GM12875 (cell line): ENCODE data around the gene MYO1H.

ENCODE experiments used
- H3K4me3 ChIP-seq: one replicate; pipeline ENCODE4 v1.5.1; 2011; ENCODE audit warnings: low read depth, low read length, control low read depth
- TF ChIP-seq, protein P1 (sequence below): IDR thresholded peaks from 2 replicates; pipeline ENCODE4 v1.5.1; 2011; ENCODE audit warnings: low read depth, mild to moderate bottlenecking, control low read depth, inconsistent platforms, low read length, moderate library complexity, borderline replicate concordance; ENCODE audit not compliant: insufficient read depth

MYO1H gene, protein sequence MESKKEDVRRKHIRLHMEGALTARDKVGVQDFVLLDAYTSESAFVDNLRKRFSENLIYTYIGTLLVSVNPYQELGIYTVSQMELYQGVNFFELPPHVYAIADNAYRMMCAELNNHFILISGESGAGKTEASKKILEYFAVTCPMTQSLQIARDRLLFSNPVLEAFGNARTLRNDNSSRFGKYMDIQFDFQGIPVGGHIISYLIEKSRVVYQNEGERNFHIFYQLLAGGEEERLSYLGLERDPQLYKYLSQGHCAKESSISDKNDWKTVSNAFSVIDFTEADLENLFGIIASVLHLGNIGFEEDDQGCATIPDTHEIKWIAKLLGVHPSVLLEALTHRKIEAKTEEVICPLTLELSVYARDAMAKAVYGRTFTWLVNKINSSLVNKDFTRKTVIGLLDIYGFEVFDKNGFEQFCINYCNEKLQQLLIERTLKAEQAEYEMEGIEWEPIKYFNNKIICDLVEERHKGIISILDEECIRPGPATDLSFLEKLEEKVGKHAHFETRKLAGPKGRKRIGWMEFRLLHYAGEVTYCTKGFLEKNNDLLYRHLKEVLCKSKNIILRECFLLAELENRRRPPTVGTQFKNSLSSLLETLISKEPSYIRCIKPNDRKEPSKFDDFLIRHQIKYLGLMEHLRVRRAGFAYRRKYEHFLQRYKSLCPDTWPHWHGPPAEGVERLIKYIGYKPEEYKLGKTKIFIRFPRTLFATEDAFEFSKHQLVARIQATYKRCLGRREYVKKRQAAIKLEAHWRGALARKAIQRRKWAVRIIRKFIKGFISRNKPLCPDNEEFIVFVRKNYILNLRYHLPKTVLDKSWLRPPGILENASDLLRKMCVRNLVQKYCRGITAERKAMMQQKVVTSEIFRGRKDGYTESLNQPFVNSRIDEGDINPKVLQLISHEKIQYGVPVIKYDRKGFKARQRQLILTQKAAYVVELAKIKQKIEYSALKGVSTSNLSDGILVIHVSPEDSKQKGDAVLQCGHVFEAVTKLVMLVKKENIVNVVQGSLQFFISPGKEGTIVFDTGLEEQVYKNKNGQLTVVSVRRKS

DNA sequence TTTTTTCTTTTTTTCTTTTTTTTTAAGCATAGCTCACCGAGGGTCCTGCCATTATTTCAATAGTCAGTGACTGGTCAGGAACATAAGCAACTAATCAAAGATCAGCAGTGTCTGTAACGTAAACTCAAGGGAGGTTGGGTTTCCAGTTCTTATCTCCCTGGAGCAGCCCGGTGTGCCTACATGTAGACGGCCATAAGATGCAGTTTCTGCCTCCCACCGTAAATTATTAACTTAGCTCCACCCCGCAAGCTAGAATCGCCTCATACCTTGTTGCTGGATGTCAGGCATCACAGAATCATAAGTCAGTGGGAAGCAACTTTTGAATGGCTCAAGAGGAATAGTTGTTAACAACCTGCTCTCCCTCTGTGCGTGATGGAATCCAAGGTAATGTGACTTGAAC lies at the start of gene MYO1H:
Gene MYO1H, plus strand, starts transcription at position 312 of the 400 bp plus-strand sequence. Its CDS starts 61 bp downstream, at position 373.
- no peak within 1 kb of the TSS for H3K4me3 ChIP-seq
- TF ChIP-seq, protein P1, sequence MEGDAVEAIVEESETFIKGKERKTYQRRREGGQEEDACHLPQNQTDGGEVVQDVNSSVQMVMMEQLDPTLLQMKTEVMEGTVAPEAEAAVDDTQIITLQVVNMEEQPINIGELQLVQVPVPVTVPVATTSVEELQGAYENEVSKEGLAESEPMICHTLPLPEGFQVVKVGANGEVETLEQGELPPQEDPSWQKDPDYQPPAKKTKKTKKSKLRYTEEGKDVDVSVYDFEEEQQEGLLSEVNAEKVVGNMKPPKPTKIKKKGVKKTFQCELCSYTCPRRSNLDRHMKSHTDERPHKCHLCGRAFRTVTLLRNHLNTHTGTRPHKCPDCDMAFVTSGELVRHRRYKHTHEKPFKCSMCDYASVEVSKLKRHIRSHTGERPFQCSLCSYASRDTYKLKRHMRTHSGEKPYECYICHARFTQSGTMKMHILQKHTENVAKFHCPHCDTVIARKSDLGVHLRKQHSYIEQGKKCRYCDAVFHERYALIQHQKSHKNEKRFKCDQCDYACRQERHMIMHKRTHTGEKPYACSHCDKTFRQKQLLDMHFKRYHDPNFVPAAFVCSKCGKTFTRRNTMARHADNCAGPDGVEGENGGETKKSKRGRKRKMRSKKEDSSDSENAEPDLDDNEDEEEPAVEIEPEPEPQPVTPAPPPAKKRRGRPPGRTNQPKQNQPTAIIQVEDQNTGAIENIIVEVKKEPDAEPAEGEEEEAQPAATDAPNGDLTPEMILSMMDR = no peak

DNA sequence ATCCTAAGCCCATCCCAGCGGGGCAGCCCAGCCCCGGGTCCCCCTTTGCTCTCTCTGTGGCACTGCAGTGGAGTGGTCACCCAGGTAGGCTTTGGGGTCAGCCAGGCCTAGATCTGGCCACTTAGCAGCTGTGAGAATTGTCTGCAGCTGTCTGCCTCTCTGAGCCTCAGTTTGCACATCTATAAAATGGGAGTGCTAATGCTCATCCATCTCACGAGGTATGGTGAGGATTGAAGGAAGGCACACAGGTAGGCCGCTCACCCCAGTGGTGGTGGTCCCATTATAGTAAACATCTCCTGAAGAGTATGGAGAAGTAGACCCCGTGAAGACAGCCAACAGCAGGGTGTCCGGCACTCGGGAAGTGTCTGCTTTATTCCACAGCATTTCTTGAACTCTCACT lies 47.9 kb upstream of the MYO1H start:
- TF ChIP-seq, protein P1 = no peak
- no peak overlapping the region for H3K4me3 ChIP-seq

DNA sequence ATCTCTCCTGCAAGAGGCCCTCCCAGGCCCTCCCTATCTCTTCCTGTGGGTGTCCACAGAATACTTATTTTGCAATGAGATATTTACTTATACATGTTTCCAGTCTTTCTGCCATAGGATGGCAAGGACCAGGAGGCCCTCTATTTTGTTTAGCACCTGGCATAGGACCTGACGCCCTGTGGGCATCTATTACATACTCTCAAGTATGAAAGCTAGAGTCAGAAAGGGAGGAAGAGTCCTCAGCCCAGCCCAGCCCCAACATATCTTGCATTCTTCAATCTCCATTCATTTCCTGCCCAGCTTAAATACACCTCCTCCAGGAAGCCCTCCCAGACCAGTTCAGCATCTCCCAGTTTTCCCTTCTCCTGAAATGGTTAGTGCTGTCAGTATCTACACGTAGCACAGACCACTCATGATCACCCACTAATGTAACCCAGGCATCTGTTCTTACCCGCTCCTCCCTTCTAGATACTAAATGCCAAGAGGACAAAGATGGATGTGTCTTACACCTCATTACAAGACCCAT lies 46.0 kb upstream of the MYO1H start:
- no peak overlapping the region for H3K4me3 ChIP-seq
- TF ChIP-seq, protein P1 = no peak

DNA sequence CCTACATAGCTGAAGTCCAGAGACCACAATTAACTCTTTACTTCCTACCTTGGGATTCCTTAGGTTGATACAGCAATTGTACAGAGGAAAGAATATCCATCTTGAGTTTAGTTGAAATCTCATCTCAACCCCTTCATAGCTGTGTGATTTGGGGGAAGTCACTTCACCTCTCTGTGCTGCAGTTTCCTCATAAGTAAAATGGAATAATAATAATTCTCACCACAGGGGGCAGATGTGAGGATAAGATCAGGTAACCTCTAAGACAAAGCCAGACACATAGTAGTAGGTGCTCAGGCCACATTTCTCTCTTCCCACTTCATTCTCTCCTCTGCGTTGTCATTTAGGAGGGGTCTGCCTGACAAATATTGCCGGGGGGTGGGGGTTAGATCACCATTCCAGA lies 45.3 kb upstream of the MYO1H start:
- TF ChIP-seq, protein P1 = peak; percentile 17; the same call in 1 of the 2 replicates
- H3K4me3 ChIP-seq = no peak overlapping the region

DNA sequence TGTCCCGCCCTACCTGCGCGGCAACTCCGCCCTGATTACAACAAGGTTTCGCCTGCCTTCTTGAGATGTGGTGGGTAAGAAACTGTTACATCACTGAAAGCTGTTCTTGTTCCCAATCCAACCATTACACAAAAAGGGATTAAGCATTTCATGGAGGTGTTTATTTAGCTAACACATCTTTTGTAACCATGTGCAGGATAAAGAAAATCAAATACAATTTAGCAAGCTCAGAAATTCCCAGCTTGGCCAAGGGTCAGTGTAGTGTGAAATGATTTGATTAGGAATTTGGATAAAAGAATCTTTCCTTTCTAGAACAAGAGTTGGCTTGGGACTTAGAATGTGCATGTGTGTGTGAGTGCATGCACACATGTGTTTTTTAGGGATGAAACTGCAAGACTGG lies 44.9 kb upstream of the MYO1H start:
- TF ChIP-seq, protein P1 = no peak
- no peak overlapping the region for H3K4me3 ChIP-seq

DNA sequence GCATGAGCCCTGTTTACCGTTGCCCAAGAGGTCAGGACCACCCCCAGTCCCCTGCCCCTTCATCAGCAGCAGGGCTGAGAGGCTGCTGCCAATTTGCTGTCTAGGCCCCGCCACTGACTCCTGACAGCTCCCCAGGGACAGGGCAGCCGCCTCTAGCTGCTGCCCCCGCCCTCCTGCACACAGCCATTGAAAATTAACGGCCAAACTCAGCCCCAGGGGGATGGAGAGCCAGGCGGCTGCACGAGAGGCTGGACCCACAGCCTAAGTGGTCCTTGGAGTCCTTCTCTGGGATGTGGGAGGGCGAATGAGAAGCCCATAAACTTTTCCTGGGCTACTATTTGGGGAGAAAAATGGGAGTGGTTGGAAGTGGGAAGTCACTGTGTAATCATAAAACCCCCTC lies 43.2 kb upstream of the MYO1H start:
- H3K4me3 ChIP-seq = no peak overlapping the region
- TF ChIP-seq, protein P1 = no peak
